Activated CD8-positive, alpha-beta memory T cell treated with anti-CD3 and anti-CD28 coated beads, Interleukin-2, amount 10 ng/mL, durations not matched to agents 7 days and 5 days (primary cell): ENCODE data around the gene FRMD4A. TPM values are rescaled to one million over a fixed set of nuclear protein-coding genes. Genes with fewer than 3 reads are reported as not detected.
"Not testable (repeated sequence)": the region's sequence is repeated elsewhere in the genome, so short reads cannot be mapped to it uniquely, and the experiment has no call there.

ENCODE experiments used
- ATAC-seq: fragments of 150-1000 bp; cut with Tn5 transposase; one replicate; pipeline ENCODE4 v1.10.0; 2021; ENCODE audit warnings: moderate library complexity
- CTCF ChIA-PET: fragments of 350-600 bp; sonication (Branson Sonifier 250); formaldehyde crosslinking; loops from one replicate; lab custom pipeline; 2021; ENCODE audit warnings: antibody characterized with exemption; lab: Charles Lee
- DNase-seq: peaks from one replicate; pipeline ENCODE4 v3.0.0-alpha.2; 2020
- H3K27ac Mint-ChIP-seq: one replicate; pipeline ENCODE4 v1.8.0; 2021; ENCODE audit warnings: mild to moderate bottlenecking, mixed read lengths
- H3K27me3 Mint-ChIP-seq: one replicate; pipeline ENCODE4 v1.8.0; 2021; ENCODE audit warnings: mixed read lengths
- H3K36me3 Mint-ChIP-seq: one replicate; pipeline ENCODE4 v1.8.0; 2021; ENCODE audit warnings: mild to moderate bottlenecking, mixed read lengths
- H3K4me1 Mint-ChIP-seq: one replicate; pipeline ENCODE4 v1.8.0; 2021; ENCODE audit warnings: mixed read lengths
- H3K4me3 Mint-ChIP-seq: one replicate; pipeline ENCODE4 v1.8.0; 2021; ENCODE audit warnings: mild to moderate bottlenecking, moderate library complexity, mixed read lengths
- H3K9me3 Mint-ChIP-seq: one replicate; pipeline ENCODE4 v1.8.0; 2022; ENCODE audit warnings: low read depth, mixed read lengths
- total RNA-seq, 2 experiments: library from RNA; stranded (reverse); gene quantifications; one replicate each; pipeline ENCODE4 v1.2.3, GENCODE V29; 2021

The FRMD4A gene
- total RNA-seq, 2 experiments from 2014 or later = 0.09 to 1.2 TPM

GRCh38 chr10:14235566-14236195 is 95.0 kb downstream of the FRMD4A start:
- peaks cover 4% of the 10 kb centered on the region for H3K4me1 Mint-ChIP-seq
- H3K27ac Mint-ChIP-seq = no peak overlapping the region
- H3K4me3 Mint-ChIP-seq = no peak overlapping the region
- H3K36me3 Mint-ChIP-seq = no peaks in the 10 kb centered on the region
- peaks cover 23% of the 10 kb centered on the region for H3K27me3 Mint-ChIP-seq
- DNase-seq = no peak
- CTCF ChIA-PET = no interaction called here
- no peak for ATAC-seq
- no peaks in the 10 kb centered on the region for H3K9me3 Mint-ChIP-seq

GRCh38 chr10:14233566-14233965 is 97.2 kb downstream of the FRMD4A start:
- H3K4me3 Mint-ChIP-seq = no peak overlapping the region
- no peak overlapping the region for H3K27ac Mint-ChIP-seq
- peaks cover 18% of the 10 kb centered on the region for H3K27me3 Mint-ChIP-seq
- no peaks in the 10 kb centered on the region for H3K36me3 Mint-ChIP-seq
- no peak for DNase-seq
- H3K9me3 Mint-ChIP-seq = no peaks in the 10 kb centered on the region
- ATAC-seq = no peak
- H3K4me1 Mint-ChIP-seq = peaks cover 4% of the 10 kb centered on the region
- CTCF ChIA-PET = no interaction called here

GRCh38 chr10:14228798-14229197 is 101.9 kb downstream of the FRMD4A start:
- CTCF ChIA-PET = interaction anchor here (1.0 kb wide), 1 partner anchor 32 kb away, joined by 3 read pairs; no protein-coding TSS in a partner anchor
- not testable (repeated sequence) for H3K4me1 Mint-ChIP-seq, H3K36me3 Mint-ChIP-seq, H3K27ac Mint-ChIP-seq, ATAC-seq, H3K9me3 Mint-ChIP-seq, DNase-seq, H3K4me3 Mint-ChIP-seq
- H3K27me3 Mint-ChIP-seq = peaks cover 30% of the 10 kb centered on the region

GRCh38 chr10:14225379-14225778 is 105.3 kb downstream of the FRMD4A start:
- Mint-ChIP-seq H3K9me3 (no peaks in the 10 kb centered on the region), H3K27me3 (peaks cover 16% of the 10 kb centered on the region), H3K4me3 (no peak overlapping the region), H3K27ac (no peak overlapping the region), H3K36me3 (no peaks in the 10 kb centered on the region), H3K4me1 (no peaks in the 10 kb centered on the region)
- CTCF ChIA-PET = interaction anchor here (1.0 kb wide), 1 partner anchor 31 kb away, joined by 3 read pairs; no protein-coding TSS in a partner anchor
- DNase-seq (no peak), ATAC-seq (no peak)

GRCh38 chr10:14220026-14220425 is 110.7 kb downstream of the FRMD4A start:
- Mint-ChIP-seq H3K27ac (no peak overlapping the region), H3K36me3 (no peaks in the 10 kb centered on the region), H3K4me3 (no peak overlapping the region), H3K9me3 (no peaks in the 10 kb centered on the region), H3K4me1 (no peaks in the 10 kb centered on the region), H3K27me3 (peaks cover 20% of the 10 kb centered on the region)
- CTCF ChIA-PET = no interaction called here
- DNase-seq (no peak), ATAC-seq (no peak)

GRCh38 chr10:14219411-14219810 is 111.3 kb downstream of the FRMD4A start:
- CTCF ChIA-PET = no interaction called here
- peaks cover 17% of the 10 kb centered on the region for H3K27me3 Mint-ChIP-seq
- H3K4me3 Mint-ChIP-seq = no peak overlapping the region
- DNase-seq (no peak), ATAC-seq (no peak)
- no peaks in the 10 kb centered on the region for H3K9me3 Mint-ChIP-seq
- no peak overlapping the region for H3K27ac Mint-ChIP-seq
- H3K4me1 Mint-ChIP-seq = no peaks in the 10 kb centered on the region
- H3K36me3 Mint-ChIP-seq = no peaks in the 10 kb centered on the region

- CTCF ChIA-PET = no interaction called here
- no peak for ATAC-seq
Measured at GRCh38 chr10:14215641-14216040, 115.1 kb downstream of the FRMD4A start.

GRCh38 chr10:14213703-14214102 is 117.0 kb downstream of the FRMD4A start:
- H3K4me1 Mint-ChIP-seq, DNase-seq, CTCF ChIA-PET, H3K36me3 Mint-ChIP-seq, H3K4me3 Mint-ChIP-seq, ATAC-seq, H3K27ac Mint-ChIP-seq, H3K9me3 Mint-ChIP-seq, H3K27me3 Mint-ChIP-seq: not testable (repeated sequence)

More at GRCh38 chr10:14215641-14216040, 115.1 kb downstream of the FRMD4A start:
- no peaks in the 10 kb centered on the region for H3K9me3 Mint-ChIP-seq
- H3K36me3 Mint-ChIP-seq = no peaks in the 10 kb centered on the region
- peaks cover 10% of the 10 kb centered on the region for H3K27me3 Mint-ChIP-seq
- no peaks in the 10 kb centered on the region for H3K4me1 Mint-ChIP-seq
- H3K4me3 Mint-ChIP-seq = no peak overlapping the region
- H3K27ac Mint-ChIP-seq = no peak overlapping the region
- DNase-seq = no peak

- CTCF ChIA-PET = no interaction called here
- Mint-ChIP-seq H3K36me3 (no peaks in the 10 kb centered on the region), H3K4me3 (no peak overlapping the region), H3K4me1 (no peaks in the 10 kb centered on the region), H3K27ac (no peak overlapping the region), H3K9me3 (no peaks in the 10 kb centered on the region), H3K27me3 (peaks cover 4% of the 10 kb centered on the region)
- ATAC-seq (no peak), DNase-seq (no peak)
Measured at GRCh38 chr10:14211610-14212009, 119.1 kb downstream of the FRMD4A start.

- H3K4me1 Mint-ChIP-seq = no peaks in the 10 kb centered on the region
- H3K36me3 Mint-ChIP-seq = no peaks in the 10 kb centered on the region
- DNase-seq (no peak), ATAC-seq (no peak)
- CTCF ChIA-PET = no interaction called here
- H3K27me3 Mint-ChIP-seq = peaks cover 3% of the 10 kb centered on the region
- H3K9me3 Mint-ChIP-seq = no peaks in the 10 kb centered on the region
- H3K4me3 Mint-ChIP-seq = no peak overlapping the region
- no peak overlapping the region for H3K27ac Mint-ChIP-seq
Measured at GRCh38 chr10:14208231-14208630, 122.5 kb downstream of the FRMD4A start.

GRCh38 chr10:14205233-14205632 is 125.5 kb downstream of the FRMD4A start:
- no peak for DNase-seq
- no peak overlapping the region for H3K27ac Mint-ChIP-seq
- CTCF ChIA-PET = interaction anchor here (0.7 to 1.8 kb wide), 2 partner anchors 9 to 1491 kb away, joined by 3 to 6 read pairs; no protein-coding TSS in a partner anchor
- H3K4me1 Mint-ChIP-seq = no peaks in the 10 kb centered on the region
- H3K27me3 Mint-ChIP-seq = peaks cover 7% of the 10 kb centered on the region
- H3K9me3 Mint-ChIP-seq = no peaks in the 10 kb centered on the region
- ATAC-seq = no peak
- H3K4me3 Mint-ChIP-seq = no peak overlapping the region
- H3K36me3 Mint-ChIP-seq = no peaks in the 10 kb centered on the region

- no peak overlapping the region for H3K4me3 Mint-ChIP-seq
- CTCF ChIA-PET = interaction anchor here (0.5 to 1.3 kb wide), 2 partner anchors 9 to 801 kb away, joined by 3 to 4 read pairs; no protein-coding TSS in a partner anchor
- no peak overlapping the region for H3K27ac Mint-ChIP-seq
- no peaks in the 10 kb centered on the region for H3K4me1 Mint-ChIP-seq
- ATAC-seq = no peak
- H3K36me3 Mint-ChIP-seq = no peaks in the 10 kb centered on the region
- DNase-seq = no peak
- no peaks in the 10 kb centered on the region for H3K9me3 Mint-ChIP-seq
- H3K27me3 Mint-ChIP-seq = peaks cover 14% of the 10 kb centered on the region
Measured at GRCh38 chr10:14200698-14201544, 129.8 kb downstream of the FRMD4A start.

- DNase-seq, H3K36me3 Mint-ChIP-seq, ATAC-seq, H3K27ac Mint-ChIP-seq, H3K4me3 Mint-ChIP-seq, H3K4me1 Mint-ChIP-seq, H3K9me3 Mint-ChIP-seq: not testable (repeated sequence)
- CTCF ChIA-PET = interaction anchor here (0.7 to 3.2 kb wide), 4 partner anchors 11 to 259 kb away, joined by 3 to 17 read pairs (median 4); no protein-coding TSS in a partner anchor
- peaks cover 25% of the 10 kb centered on the region for H3K27me3 Mint-ChIP-seq
Measured at GRCh38 chr10:14199098-14199497, 131.6 kb downstream of the FRMD4A start.
